Measurements from ENCODE around the gene INPP4B. TPM values are rescaled to one million over a fixed set of nuclear protein-coding genes. Genes with fewer than 3 reads are reported as not detected.

Gene INPP4B
- total and polyA plus RNA-seq, 2 of the 4 experiments (the other 2 are of a cell fraction), result 1.8 to 14.0 TPM

- Histone ChIP-seq H3K18ac (ENCODE audit: low read depth, low read length) (no peak overlapping the region), H4K91ac (ENCODE audit: insufficient read depth, low read depth, low read length) (no peak overlapping the region), H3K79me1 (ENCODE audit: low read depth in 1 of 2, low read length in 2 of 2) (no peaks in the 10 kb centered on the region), H3K4me3 (ENCODE audit: insufficient read depth, low read depth, low read length) (no peak overlapping the region), H3K27me3 (ENCODE audit: control insufficient read depth, insufficient read depth, low read length) (no peaks in the 10 kb centered on the region), H3K9me3 (ENCODE audit: control insufficient read depth, insufficient read depth, low read length) (no peaks in the 10 kb centered on the region), H2BK15ac (ENCODE audit: low read depth, low read length) (no peak overlapping the region), H2BK5ac (ENCODE audit: low read depth, low read length, poor library complexity, severe bottlenecking) (no peak overlapping the region), H3K27ac (ENCODE audit: insufficient read depth, low read length) (no peak overlapping the region), H3K9ac (ENCODE audit: low read depth, low read length) (no peak overlapping the region), H3K36me3 (ENCODE audit: control insufficient read depth, insufficient read depth, low read length) (no peaks in the 10 kb centered on the region), H3K14ac (replicated peaks; ENCODE audit: low read depth, low read length) (no peak overlapping the region), H3K4ac (ENCODE audit: low read depth, low read length) (no peak overlapping the region), H4K20me1 (ENCODE audit: insufficient read depth, low read length) (no peaks in the 10 kb centered on the region), H3K56ac (ENCODE audit: extremely low read depth, insufficient read depth, low read length) (no peak overlapping the region), H2BK120ac (ENCODE audit: low read depth, low read length) (no peak overlapping the region), H3K4me2 (ENCODE audit: low read depth, low read length) (peak overlapping the region; percentile 70; the same call in 1 of the 2 replicates), H2AK5ac (ENCODE audit: low read depth, low read length) (no peak overlapping the region), H3K4me1 (ENCODE audit: control insufficient read depth, insufficient read depth, low read length) (0 out of 2 replicates have a peak, but pooled peaks cover 1% of the 10 kb centered on the region), H3K9me1 (ENCODE audit: insufficient read depth, low read length) (no peaks in the 10 kb centered on the region), H2BK20ac (ENCODE audit: low read depth, low read length) (no peak overlapping the region), H4K5ac (ENCODE audit: low read depth, low read length) (no peak overlapping the region), H2AK9ac (replicated peaks; ENCODE audit: low read depth, low read length, poor library complexity) (no peak overlapping the region), H2AFZ (replicated peaks; ENCODE audit: low read length, poor library complexity) (no peak overlapping the region), H3K23ac (ENCODE audit: low read depth, low read length) (no peak overlapping the region), H4K8ac (ENCODE audit: low read depth in 2 of 2, low read length in 2 of 2) (no peak overlapping the region)
- ATAC-seq (ENCODE audit: low read depth) (peak; percentile 64), DNase-seq (peak; percentile 28)
- no CpG with 5 or more reads among the region's 1 CpG for WGBS, 2 experiments (ENCODE audit: extremely low coverage in 2 of 2, insufficient read length in 1 of 2)
- no TSS peak for BruUV-seq (replicated peaks)
- ChIA-PET CTCF (no interaction called here), POLR2A (ENCODE audit: unreplicated experiment) (no interaction called here)
- TF ChIP-seq MXI1 (IDR thresholded peaks at IDR 0.05; ENCODE audit: borderline replicate concordance, low read depth, low read length) (no peak), MAFK (IDR thresholded peaks at IDR 0.05; ENCODE audit: low read depth, low read length) (0 out of 2 replicates have a peak, but pooled peaks have one; percentile 9), RFX5 (IDR thresholded peaks at IDR 0.05; ENCODE audit: low read depth, low read length) (no peak), FOS (IDR thresholded peaks at IDR 0.05; ENCODE audit: low read depth, low read length) (no peak), CHD1 (IDR thresholded peaks at IDR 0.05; ENCODE audit: low read depth, low read length) (no peak), BHLHE40 (IDR thresholded peaks at IDR 0.05; ENCODE audit: low read depth, low read length) (no peak), MAZ (IDR thresholded peaks at IDR 0.05; ENCODE audit: borderline replicate concordance, low read depth, low read length) (no peak), CEBPB (IDR thresholded peaks at IDR 0.05; ENCODE audit: low read depth, low read length) (no peak), SMC3 (IDR thresholded peaks at IDR 0.05; ENCODE audit: low read depth, low read length) (no peak)
- dilution Hi-C loops (cut with HindIII; ENCODE audit: low sequenced_read_pairs, unreplicated experiment) (no loop called here), intact Hi-C loops (cut with micrococcal nuclease) (loop anchor here (10.0 kb wide), 1 partner anchor 146 kb away; no protein-coding TSS in a partner anchor), in situ Hi-C loops (cut with MboI; ENCODE audit: low sequenced_read_pairs) (no loop called here)
Observed at GRCh38 chr4:142778900-142779299, 67.2 kb downstream of the INPP4B start.
